NCI-H446 (cell line): Measurements from ENCODE around the gene PPRC1.
"Not testable (repeated sequence)": the region's sequence is repeated elsewhere in the genome, so short reads cannot be mapped to it uniquely, and the experiment has no call there.

Experiments
- DNase-seq, 2 experiments: peaks; one replicate each; lab custom pipeline; 2025; lab: John Stamatoyannopoulos, UW

PPRC1 gene

DNA sequence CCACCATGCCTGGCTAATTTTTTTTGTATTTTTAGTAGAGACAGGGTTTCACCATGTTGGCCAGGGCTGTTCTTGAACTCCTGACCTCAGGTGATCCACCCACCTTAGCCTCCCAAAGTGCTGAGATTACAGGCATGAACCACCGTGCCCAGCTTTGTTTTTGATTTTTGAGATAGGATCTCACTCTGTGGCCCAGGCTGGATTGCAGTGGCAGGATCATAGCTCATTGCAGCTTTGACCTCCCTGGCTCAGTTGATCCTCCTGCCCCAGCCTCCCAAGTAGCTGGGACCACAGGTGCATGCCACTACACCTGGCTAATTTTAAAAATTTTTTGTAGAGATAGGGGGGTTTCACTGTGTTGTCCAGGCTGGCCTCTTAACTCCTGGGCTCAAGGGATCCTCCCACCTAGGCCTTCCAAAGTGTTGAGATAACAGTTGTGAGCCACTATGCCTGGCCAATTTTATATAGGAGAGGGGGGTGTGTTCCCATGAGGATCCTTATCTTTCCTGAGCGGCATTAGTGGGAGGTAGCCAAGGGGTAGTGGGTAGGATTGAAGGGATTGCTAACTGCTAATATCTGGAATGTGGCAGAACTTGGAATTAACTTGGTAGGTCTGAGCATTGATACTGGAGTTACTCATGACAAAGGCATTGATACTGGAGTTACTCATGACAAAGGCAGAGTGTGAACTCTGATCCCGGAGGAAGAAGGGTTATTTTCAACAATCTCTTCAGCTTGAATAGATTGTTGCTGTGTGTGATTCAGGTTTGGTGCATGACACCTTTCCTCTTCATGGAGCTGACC, 18.3 kb downstream of the PPRC1 start:
- no peak for DNase-seq

GRCh38 chr10:102151774-102152544, 19.1 kb downstream of the PPRC1 start, which contains the start of gene NOLC1:
TSS of gene NOLC1 (plus strand) at chr10:102152389. CDS start at chr10:102152411, 22 bp downstream.
- DNase-seq = peak; percentile 87 to 96

- no peak for DNase-seq
Observed at GRCh38 chr10:102152545-102152890, 19.7 kb downstream of the PPRC1 start.

- no peak for DNase-seq
Observed at GRCh38 chr10:102153093-102153620, 20.3 kb downstream of the PPRC1 start.

DNA sequence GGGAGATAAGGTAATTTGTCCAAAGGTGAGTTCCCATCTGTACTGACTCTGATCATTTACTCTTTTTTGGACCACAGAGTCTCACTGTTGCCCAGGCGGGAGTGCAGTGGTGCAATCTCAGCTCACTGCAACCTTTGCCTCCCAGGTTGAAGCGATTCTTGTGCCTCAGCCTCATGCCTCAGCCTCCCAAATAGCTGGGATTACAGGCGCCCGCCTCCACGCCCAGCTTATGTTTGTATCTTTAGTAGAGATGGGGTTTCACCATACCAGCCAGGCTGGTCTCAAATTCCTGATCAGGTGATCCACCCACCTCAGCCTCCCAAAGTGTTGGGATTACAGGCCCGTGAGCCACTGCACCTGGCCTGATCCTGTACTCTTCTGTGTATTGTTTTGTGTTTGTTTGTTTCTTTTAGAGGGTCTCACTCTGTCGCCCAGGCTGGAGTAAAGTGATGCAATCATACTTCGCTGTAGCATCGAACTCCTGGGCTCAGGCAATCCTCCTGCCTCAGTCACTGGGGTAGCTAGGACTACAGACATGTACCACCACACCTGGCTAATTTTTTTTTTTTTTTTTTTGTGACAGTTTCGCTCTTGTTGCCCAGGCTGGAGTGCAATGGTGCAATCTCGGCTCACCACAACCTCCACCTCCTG, 21.8 kb downstream of the PPRC1 start:
- no peak for DNase-seq

GRCh38 chr10:102157224-102157623, 24.4 kb downstream of the PPRC1 start:
- DNase-seq = no peak

GRCh38 chr10:102159051-102159597, 26.3 kb downstream of the PPRC1 start:
- no peak for DNase-seq

- no peak for DNase-seq
Observed at GRCh38 chr10:102159831-102160230, 27.0 kb downstream of the PPRC1 start.

DNA sequence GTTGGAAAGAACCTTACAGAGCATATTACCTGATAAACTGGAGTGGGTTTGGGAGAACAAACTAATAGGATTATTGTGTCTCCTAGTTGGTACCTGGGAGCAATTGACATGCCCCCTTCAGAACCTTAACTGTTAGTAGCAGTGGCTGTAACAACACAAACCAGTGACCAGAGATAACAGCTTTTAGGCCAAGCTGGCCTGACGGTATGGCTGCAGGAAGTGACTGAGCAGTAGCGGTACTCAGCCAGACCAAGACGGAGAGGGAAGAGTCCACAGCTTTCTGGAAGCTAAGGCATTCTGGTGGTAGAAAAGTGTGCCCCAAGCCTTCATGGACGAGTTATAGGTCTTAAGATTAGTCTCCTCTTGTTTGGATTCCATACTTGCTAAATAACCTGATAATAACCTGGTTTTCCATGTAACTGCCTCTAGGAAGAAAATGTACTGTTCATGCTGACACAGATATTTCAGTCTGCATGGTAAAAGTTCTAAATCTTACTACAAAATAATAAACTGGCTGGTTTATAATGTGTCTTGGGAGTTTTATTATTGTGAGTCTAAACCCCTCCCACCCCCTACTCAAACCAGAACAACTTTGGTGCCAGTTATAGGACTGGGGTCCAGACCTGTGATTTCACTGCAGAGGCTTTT, 30.6 kb downstream of the PPRC1 start:
- DNase-seq = no peak

DNA sequence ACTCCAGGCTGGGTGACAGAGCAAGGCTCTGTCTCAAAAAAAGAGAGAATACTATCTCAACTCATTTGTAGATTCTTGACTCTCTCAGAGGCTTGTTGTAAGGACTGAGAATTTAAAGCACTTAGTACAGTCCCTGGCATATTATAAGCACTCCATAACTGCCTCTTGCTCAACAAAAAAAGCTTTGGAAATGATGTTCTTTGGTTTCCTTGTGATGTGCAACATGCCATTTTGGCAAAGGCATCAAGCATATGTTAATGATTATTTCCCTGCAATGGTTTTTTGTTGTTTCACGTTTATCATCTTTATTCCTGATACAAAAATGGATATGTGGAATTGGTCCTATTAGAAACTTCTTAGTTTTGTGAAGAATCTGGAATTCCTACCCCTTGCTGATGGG, 35.0 kb downstream of the PPRC1 start:
- no peak for DNase-seq

DNA sequence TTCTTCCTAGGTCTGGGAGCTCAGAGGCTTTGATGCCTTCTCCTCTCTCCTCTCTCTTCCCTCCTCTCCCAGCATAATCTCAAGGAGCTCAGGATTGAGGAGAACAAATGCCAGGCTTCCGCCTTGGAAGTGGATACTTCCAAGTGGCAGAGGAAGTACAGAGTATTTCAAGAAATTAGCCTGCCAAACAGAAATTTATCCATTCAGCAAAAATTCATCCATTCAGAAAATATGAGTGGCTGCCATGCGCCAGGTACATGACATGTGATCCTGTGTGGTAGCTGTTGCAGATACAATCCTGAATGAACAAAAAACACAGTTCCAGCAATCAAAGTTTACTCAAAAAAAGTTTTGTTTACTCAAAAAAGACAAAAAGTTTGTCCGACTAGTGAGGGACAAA, 37.8 kb downstream of the PPRC1 start:
- no peak for DNase-seq

DNA sequence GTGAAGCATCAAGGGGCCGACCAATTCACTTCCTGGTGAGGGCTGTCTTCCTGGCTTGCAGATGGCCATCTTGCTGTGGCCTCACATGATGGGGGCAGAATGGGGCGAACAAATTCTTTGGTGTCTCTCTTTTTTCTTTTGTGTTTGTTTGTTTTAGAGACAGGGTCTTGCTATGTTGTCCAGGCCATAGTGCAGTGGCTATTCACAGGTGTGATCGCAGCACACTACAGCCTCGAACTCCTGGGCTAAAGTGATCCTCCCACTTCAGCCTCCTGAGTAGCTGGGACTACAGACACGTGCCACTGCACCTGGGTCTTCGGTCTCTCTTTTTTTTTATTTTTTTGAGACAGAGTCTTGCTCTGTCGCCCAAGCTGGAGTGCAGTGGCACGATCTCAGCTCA, 39.4 kb downstream of the PPRC1 start:
- no peak for DNase-seq

DNA sequence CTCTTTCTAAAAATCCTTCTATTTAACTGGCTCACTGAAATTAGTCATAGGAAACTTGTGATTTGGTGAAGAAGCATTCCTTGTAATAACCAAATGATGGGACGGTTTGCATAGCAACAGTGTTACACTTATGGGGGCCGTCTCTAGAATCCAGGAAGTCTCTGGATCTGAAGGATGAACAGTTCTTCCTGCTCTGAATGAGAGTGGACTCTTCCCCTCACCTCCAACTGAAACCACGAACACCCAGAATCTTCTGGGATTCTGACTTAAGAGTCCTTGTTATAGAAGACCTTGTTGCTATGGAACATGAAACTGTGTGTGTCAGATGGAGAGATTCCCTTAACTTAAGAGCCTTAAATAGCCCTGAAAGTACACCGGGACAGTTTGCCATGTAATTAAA, 42.6 kb downstream of the PPRC1 start:
- DNase-seq = no peak

GRCh38 chr10:102184606-102185005, 51.8 kb downstream of the PPRC1 start:
- no peak for DNase-seq

GRCh38 chr10:102185272-102185671, 52.4 kb downstream of the PPRC1 start:
- no peak for DNase-seq

DNA sequence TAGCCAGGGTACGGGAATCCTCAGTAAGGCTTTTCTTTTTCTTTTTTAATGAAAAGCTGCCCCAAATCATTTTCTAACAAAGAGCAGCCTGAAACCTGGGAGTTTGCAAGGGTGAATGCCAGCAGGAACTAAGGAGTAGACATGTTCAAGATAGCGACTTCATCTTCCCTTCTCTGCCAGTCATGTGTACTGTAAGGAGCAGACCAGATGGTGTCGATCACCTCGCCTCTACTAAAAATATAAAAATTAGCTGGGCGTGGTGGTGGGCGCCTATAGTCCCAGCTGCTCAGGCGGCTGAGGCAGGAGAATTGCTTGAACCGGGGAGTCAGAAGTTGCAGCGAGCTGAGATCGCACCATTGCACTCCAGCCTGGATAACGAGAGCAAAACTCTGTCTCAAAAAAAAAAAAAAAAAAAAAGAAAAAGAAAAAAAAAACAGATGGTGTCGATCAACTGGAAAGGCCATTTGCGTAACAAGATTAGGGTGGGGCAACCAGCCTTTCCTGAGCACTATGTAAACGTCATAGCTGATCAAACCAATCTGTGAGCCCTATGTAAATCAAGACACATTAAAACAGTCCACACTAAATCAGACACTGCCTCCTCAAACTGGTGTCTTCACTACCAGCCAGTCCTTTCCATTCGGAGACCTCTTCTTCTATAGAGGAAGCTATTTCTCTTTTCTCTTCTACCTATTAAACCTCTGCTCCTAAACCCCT, 53.1 kb downstream of the PPRC1 start:
- no peak for DNase-seq

DNA sequence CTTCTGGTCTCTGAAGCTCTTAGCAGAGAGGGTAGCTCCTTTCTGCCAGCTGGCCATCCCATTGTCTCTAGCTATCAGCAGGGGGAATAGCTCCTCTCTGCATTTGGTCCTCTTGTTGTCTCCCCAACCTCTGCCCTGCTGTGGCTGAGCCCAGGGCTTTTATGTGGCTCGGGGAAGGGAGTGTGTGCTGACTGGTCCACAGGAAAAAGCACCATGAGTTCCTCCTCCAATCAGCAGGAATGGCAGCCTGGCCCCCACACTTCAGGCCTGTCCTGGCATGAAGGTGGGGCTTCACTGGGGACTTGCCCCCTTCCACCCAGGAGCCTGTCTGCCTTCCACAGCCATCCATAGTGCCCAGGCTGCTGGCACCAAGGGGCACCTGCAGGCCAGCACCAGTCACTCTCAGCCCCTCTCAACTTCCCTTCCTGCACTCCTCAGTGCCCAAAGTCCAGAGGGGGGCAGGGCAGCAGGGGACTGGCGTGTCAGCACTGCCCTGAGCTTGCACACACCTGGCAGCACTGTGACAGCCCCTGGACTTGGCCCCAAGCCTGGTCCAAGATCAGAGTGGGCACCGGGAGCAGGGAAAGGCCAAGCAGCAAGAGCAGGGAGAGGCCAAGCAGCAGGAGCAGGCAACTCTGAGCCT, 55.6 kb downstream of the PPRC1 start:
- no peak for DNase-seq

- DNase-seq = not testable (repeated sequence)
Observed at GRCh38 chr10:102188941-102189898, 56.4 kb downstream of the PPRC1 start.

GRCh38 chr10:102191956-102192355, 59.1 kb downstream of the PPRC1 start:
- no peak for DNase-seq
